SHP77 (cell line): ENCODE data around the gene RUNDC3A.
A peak's percentile ranks its signal among the peaks of the same experiment; 100 is the strongest.
"Not testable (repeated sequence)": the region's sequence is repeated elsewhere in the genome, so short reads cannot be mapped to it uniquely, and the experiment has no call there.

Experiments
- DNase-seq, 2 experiments: peaks; one replicate each; lab custom pipeline; 2025; lab: John Stamatoyannopoulos, UW

RUNDC3A gene

GRCh38 chr17:44359006-44359405, 50.6 kb downstream of the RUNDC3A start:
- DNase-seq: no peak

- DNase-seq: no peak
Measured at GRCh38 chr17:44359458-44360143, 51.2 kb downstream of the RUNDC3A start.

GRCh38 chr17:44360144-44360533, 51.7 kb downstream of the RUNDC3A start:
- no peak for DNase-seq

- DNase-seq: no peak
Measured at GRCh38 chr17:44360826-44361225, 52.4 kb downstream of the RUNDC3A start.

GRCh38 chr17:44361292-44362260, 53.2 kb downstream of the RUNDC3A start:
- no peak for DNase-seq

- no peak for DNase-seq
Measured at GRCh38 chr17:44362459-44362948, 54.1 kb downstream of the RUNDC3A start.

GRCh38 chr17:44362949-44363612, 54.7 kb downstream of the RUNDC3A start:
- DNase-seq: no peak

GRCh38 chr17:44363613-44364159, 55.3 kb downstream of the RUNDC3A start, which contains the start of gene FAM171A2:
Gene FAM171A2, minus strand, starts transcription at chr17:44363853. Its CDS starts 139 bp downstream, at chr17:44363714.
- peak; percentile 41 to 74 for DNase-seq

GRCh38 chr17:44365051-44365450, 56.6 kb downstream of the RUNDC3A start:
- not testable (repeated sequence) for DNase-seq

GRCh38 chr17:44367231-44367979, 59.0 kb downstream of the RUNDC3A start:
- no peak for DNase-seq
